Chondrocyte (in vitro differentiated cells): ENCODE measurements around the gene HILPDA. TPM values are rescaled to one million over a fixed set of nuclear protein-coding genes. Genes with fewer than 3 reads are reported as not detected.

Experiments
- total RNA-seq: library from RNA; stranded (reverse); gene quantifications from 3 replicates; pipeline ENCODE4 v1.2.1, GENCODE V29; 2021

The HILPDA gene
- total RNA-seq, 1 donor from 2014 or later: 15.8 TPM

Other genes with a start within 250 kb of the HILPDA start
- gene LEP, start 214.6 kb upstream of the HILPDA start, total RNA-seq: not detected in 3 replicates
- 32.2 to 49.7 TPM (median 35.2 TPM) in 3 replicates for gene RBM28, start 112.0 kb upstream of the HILPDA start, total RNA-seq
- 0.42 to 1.4 TPM (median 0.46 TPM) in 3 replicates for gene PRRT4, start 94.2 kb upstream of the HILPDA start, total RNA-seq
- 76.4 to 99.8 TPM (median 96.9 TPM) in 3 replicates for gene IMPDH1, start 45.9 kb upstream of the HILPDA start, total RNA-seq
- 26.3 to 35.4 TPM (median 26.3 TPM) in 3 replicates for gene METTL2B, start 20.9 kb downstream of the HILPDA start, total RNA-seq
- gene GARIN1A, start 216.4 kb downstream of the HILPDA start, total RNA-seq: 2.8 to 6.6 TPM (median 2.8 TPM) in 3 replicates